Mucosa of descending colon (tissue), 3 donors: ENCODE measurements around the gene LYST. TPM values are rescaled to one million over a fixed set of nuclear protein-coding genes. Genes with fewer than 3 reads are reported as not detected.

Experiments used
- ATAC-seq: fragments of 200-7000 bp; cut with Tn5 transposase; one replicate; pipeline ENCODE4 v1.9.1; 2020; ENCODE audit warnings: mild to moderate bottlenecking, moderate library complexity
- DNase-seq, 3 donors: peaks; one replicate each; pipeline ENCODE4 v3.0.0-alpha.2; 2020
- H3K36me3 ChIP-seq: fragments of 200-600 bp; one replicate; pipeline ENCODE4 v1.8.0; 2021; ENCODE audit warnings: low read depth, mild to moderate bottlenecking
- H3K4me1 ChIP-seq: fragments of 200-600 bp; one replicate; pipeline ENCODE4 v1.8.0; 2021; ENCODE audit warnings: low read depth, mild to moderate bottlenecking
- H3K4me3 ChIP-seq: fragments of 200-600 bp; one replicate; pipeline ENCODE4 v1.8.0; 2021; ENCODE audit warnings: mild to moderate bottlenecking
- H3K9me3 ChIP-seq: fragments of 200-600 bp; one replicate; pipeline ENCODE4 v1.8.0; 2021; ENCODE audit warnings: mild to moderate bottlenecking
- intact Hi-C, 2 donors: fragments of 100-400 bp; cut with DNase I in 1 of 2; cut with micrococcal nuclease in 1 of 2; formaldehyde crosslinking; loops; one replicate each; pipeline versions ENCODE4 v1.11.0 to v1.11.1; 2022; cut with DNase I, micrococcal nuclease
- total RNA-seq, 3 donors: library from RNA; stranded (reverse); fragmentation: NEBNext Ultra II Directional in 2 of 3; extraction: Animal tissue kit (Norgen Biotek cat#: 25700) in 2 of 3; gene quantifications; one replicate each; pipeline versions ENCODE4 v1.2.1 to v1.2.4, GENCODE V29; 2021 to 2023
- TF ChIP-seq, protein P1 (sequence below): fragments of 200-600 bp; IDR thresholded peaks from one replicate; pipeline ENCODE4 v1.8.0; 2022; ENCODE audit warnings: antibody characterized with exemption, mild to moderate bottlenecking
- donor health status: DM: no; HTN: no; CAD: no; lungs with moderate emphysema.
- donor health status: DM: no; HTN: no; CAD: no.
- donor health status: DM: no; HTN: yes; CAD: no.

LYST gene
- total RNA-seq, 3 donors from 2014 or later, result 24.0 to 32.3 (median 26.7) TPM

- intact Hi-C loops, result no loop called here
- Histone ChIP-seq H3K9me3 (no peaks in the 10 kb centered on the region), H3K4me1 (no peaks in the 10 kb centered on the region), H3K4me3 (no peak overlapping the region), H3K36me3 (no peaks in the 10 kb centered on the region)
- DNase-seq (no peak), ATAC-seq (no peak)
- TF ChIP-seq, protein P1, sequence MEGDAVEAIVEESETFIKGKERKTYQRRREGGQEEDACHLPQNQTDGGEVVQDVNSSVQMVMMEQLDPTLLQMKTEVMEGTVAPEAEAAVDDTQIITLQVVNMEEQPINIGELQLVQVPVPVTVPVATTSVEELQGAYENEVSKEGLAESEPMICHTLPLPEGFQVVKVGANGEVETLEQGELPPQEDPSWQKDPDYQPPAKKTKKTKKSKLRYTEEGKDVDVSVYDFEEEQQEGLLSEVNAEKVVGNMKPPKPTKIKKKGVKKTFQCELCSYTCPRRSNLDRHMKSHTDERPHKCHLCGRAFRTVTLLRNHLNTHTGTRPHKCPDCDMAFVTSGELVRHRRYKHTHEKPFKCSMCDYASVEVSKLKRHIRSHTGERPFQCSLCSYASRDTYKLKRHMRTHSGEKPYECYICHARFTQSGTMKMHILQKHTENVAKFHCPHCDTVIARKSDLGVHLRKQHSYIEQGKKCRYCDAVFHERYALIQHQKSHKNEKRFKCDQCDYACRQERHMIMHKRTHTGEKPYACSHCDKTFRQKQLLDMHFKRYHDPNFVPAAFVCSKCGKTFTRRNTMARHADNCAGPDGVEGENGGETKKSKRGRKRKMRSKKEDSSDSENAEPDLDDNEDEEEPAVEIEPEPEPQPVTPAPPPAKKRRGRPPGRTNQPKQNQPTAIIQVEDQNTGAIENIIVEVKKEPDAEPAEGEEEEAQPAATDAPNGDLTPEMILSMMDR, result no peak
Measured at GRCh38 chr1:235632506-235633401, 234.0 kb downstream of the LYST start.

GRCh38 chr1:235631816-235632215 is 234.9 kb downstream of the LYST start:
- TF ChIP-seq, protein P1, result no peak
- Histone ChIP-seq H3K36me3 (no peaks in the 10 kb centered on the region), H3K9me3 (no peaks in the 10 kb centered on the region), H3K4me1 (no peaks in the 10 kb centered on the region), H3K4me3 (no peak overlapping the region)
- intact Hi-C loops, result no loop called here
- DNase-seq (peak in 1 of 3 donors; percentile 4), ATAC-seq (no peak)

- H3K4me3 ChIP-seq, result no peak overlapping the region
- intact Hi-C loops, result no loop called here
- ATAC-seq, result no peak
- H3K36me3 ChIP-seq, result no peaks in the 10 kb centered on the region
- TF ChIP-seq, protein P1, result no peak
- H3K4me1 ChIP-seq, result no peaks in the 10 kb centered on the region
- peak in 1 of 3 donors; percentile 16 for DNase-seq
- no peaks in the 10 kb centered on the region for H3K9me3 ChIP-seq
Measured at GRCh38 chr1:235628316-235629005, 238.2 kb downstream of the LYST start.

DNA sequence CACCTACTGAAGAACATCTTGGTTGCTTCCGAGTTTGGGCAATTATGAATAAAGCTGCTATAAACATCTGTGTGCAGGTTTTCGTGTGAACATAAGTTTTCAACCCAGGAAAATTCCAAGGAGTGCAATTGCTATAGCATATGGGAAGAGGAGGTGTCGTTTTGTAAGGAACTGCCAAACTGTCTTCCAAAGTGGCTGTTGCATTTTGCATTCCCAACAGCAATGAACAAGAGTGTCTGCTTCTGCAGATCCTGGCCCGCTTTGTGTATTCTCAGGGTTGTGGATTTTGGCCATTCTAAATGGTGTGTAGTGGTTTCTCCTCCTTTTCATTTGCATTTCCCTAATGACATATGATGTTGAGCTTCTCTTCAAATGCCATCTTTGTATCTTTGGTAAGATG is 240.9 kb downstream of the LYST start:
- no peak for ATAC-seq
- Histone ChIP-seq H3K4me3 (no peak overlapping the region), H3K4me1 (peaks cover 9% of the 10 kb centered on the region), H3K9me3 (no peaks in the 10 kb centered on the region), H3K36me3 (no peaks in the 10 kb centered on the region)
- intact Hi-C loops, result no loop called here
- TF ChIP-seq, protein P1, result no peak
- DNase-seq, result no peak

GRCh38 chr1:235625340-235625739 is 241.4 kb downstream of the LYST start:
- TF ChIP-seq, protein P1, result no peak
- ATAC-seq (peak; percentile 84), DNase-seq (no peak)
- intact Hi-C loops, result no loop called here
- no peak overlapping the region for H3K4me3 ChIP-seq
- peaks cover 9% of the 10 kb centered on the region for H3K4me1 ChIP-seq
- H3K9me3 ChIP-seq, result no peaks in the 10 kb centered on the region
- H3K36me3 ChIP-seq, result no peaks in the 10 kb centered on the region
